HEK293 (cell line): ENCODE results near the gene ZNF423.

Source experiments
- CTCF ChIP-seq: fragments of 450-650 bp; formaldehyde crosslinking; IDR thresholded peaks from 2 replicates; pipeline ENCODE4 v1.5.1; 2016; ENCODE audit warnings: missing biosample characterization, missing genetic modification characterization
- KLF1 ChIP-seq: fragments of 450-650 bp; formaldehyde crosslinking; IDR thresholded peaks from 2 replicates; pipeline ENCODE4 v1.5.1; 2016; ENCODE audit warnings: missing biosample characterization, missing genetic modification characterization
- ZNF416 ChIP-seq: fragments of 450-650 bp; formaldehyde crosslinking; IDR thresholded peaks from 2 replicates; pipeline ENCODE4 v1.5.1; 2016; ENCODE audit warnings: missing biosample characterization, missing genetic modification characterization
- ZNF513 ChIP-seq: fragments of 450-650 bp; IDR thresholded peaks from 2 replicates; pipeline ENCODE4 v1.5.1; 2018; ENCODE audit warnings: missing biosample characterization, missing genetic modification characterization
- ZNF600 ChIP-seq: fragments of 450-650 bp; formaldehyde crosslinking; IDR thresholded peaks from 2 replicates; pipeline ENCODE4 v1.5.1; 2016; ENCODE audit warnings: missing biosample characterization, missing genetic modification characterization
- ZNF830 ChIP-seq: fragments of 450-650 bp; IDR thresholded peaks from 2 replicates; pipeline ENCODE4 v1.5.0; 2018; ENCODE audit warnings: missing biosample characterization, missing genetic modification characterization, low read depth, mild to moderate bottlenecking, moderate library complexity

GRCh38 chr16:49473773-49474172, 382.1 kb downstream of the ZNF423 start:
- no peak for TF ChIP-seq ZNF416 (tag by site-specific recombination)
- no peak for TF ChIP-seq ZNF600 (tag by site-specific recombination)
- TF ChIP-seq CTCF (tag by site-specific recombination): no peak
- no peak for TF ChIP-seq ZNF830 (tag by site-specific recombination)
- no peak for TF ChIP-seq KLF1 (tag by site-specific recombination)
- no peak for TF ChIP-seq ZNF513 (tag by site-specific recombination)
